ENCODE results near the gene GSTO2. TPM values are rescaled to one million over a fixed set of nuclear protein-coding genes. Genes with fewer than 3 reads are reported as not detected.

GSTO2 gene
- total RNA-seq = 1.8 and 2.2 TPM in 2 replicates

- H3K79me2 ChIP-seq (ENCODE audit: insufficient read depth, low read length) = peaks cover 14% of the 10 kb centered on the region
- no peak for TF ChIP-seq CTCF (IDR thresholded peaks at IDR 0.05; ENCODE audit: extremely low read depth, low read depth, low read length)
- no peaks in the 10 kb centered on the region for H3K9me3 ChIP-seq (ENCODE audit: low read depth, low read length)
- peak within 1 kb of the TSS; percentile 94 for H3K4me2 ChIP-seq (ENCODE audit: insufficient read depth, low read length)
- peaks cover 46% of the 10 kb centered on the region for H3K36me3 ChIP-seq (ENCODE audit: insufficient read depth, low read length)
- DNase-seq (ENCODE audit: insufficient read length, low spot score, missing footprints) = peak; percentile 99
- peak within 1 kb of the TSS; percentile 87 for H3K27ac ChIP-seq (ENCODE audit: low read depth, low read length)
- no peaks in the 10 kb centered on the region for H3K27me3 ChIP-seq (ENCODE audit: insufficient read depth, low read length)
- H2AFZ ChIP-seq (ENCODE audit: low read length) = peak within 1 kb of the TSS; percentile 76
- H3K4me3 ChIP-seq (ENCODE audit: insufficient read depth, low read length) = peak within 1 kb of the TSS; percentile 82
- peaks cover 10% of the 10 kb centered on the region for H4K20me1 ChIP-seq (ENCODE audit: insufficient read depth, low read length)
- peaks cover 25% of the 10 kb centered on the region for H3K4me1 ChIP-seq (ENCODE audit: insufficient read depth, low read length)
Measured at GRCh38 chr10:104268713-104269645, at the start of gene GSTO2. TSS of gene GSTO2 (plus strand) at chr10:104269184. CDS start at chr10:104274916, 5,732 bp downstream.

- Histone ChIP-seq H3K4me3 (ENCODE audit: insufficient read depth, low read length) (no peak overlapping the region), H3K36me3 (ENCODE audit: insufficient read depth, low read length) (no peaks in the 10 kb centered on the region), H4K20me1 (ENCODE audit: insufficient read depth, low read length) (no peaks in the 10 kb centered on the region), H3K9me3 (ENCODE audit: low read depth, low read length) (no peaks in the 10 kb centered on the region), H3K4me2 (ENCODE audit: insufficient read depth, low read length) (no peak overlapping the region), H3K79me2 (ENCODE audit: insufficient read depth, low read length) (no peaks in the 10 kb centered on the region), H3K4me1 (ENCODE audit: insufficient read depth, low read length) (no peaks in the 10 kb centered on the region), H3K27me3 (ENCODE audit: insufficient read depth, low read length) (peaks cover 17% of the 10 kb centered on the region), H2AFZ (ENCODE audit: low read length) (no peak overlapping the region), H3K27ac (ENCODE audit: low read depth, low read length) (no peak overlapping the region)
- DNase-seq (ENCODE audit: insufficient read length, low spot score, missing footprints) = no peak
- TF ChIP-seq CTCF (IDR thresholded peaks at IDR 0.05; ENCODE audit: extremely low read depth, low read depth, low read length) = no peak
Measured at GRCh38 chr10:104220522-104220921, 48.5 kb upstream of the GSTO2 start.

- Histone ChIP-seq H4K20me1 (ENCODE audit: insufficient read depth, low read length) (no peaks in the 10 kb centered on the region), H3K79me2 (ENCODE audit: insufficient read depth, low read length) (no peaks in the 10 kb centered on the region), H3K9me3 (ENCODE audit: low read depth, low read length) (no peaks in the 10 kb centered on the region), H3K4me3 (ENCODE audit: insufficient read depth, low read length) (no peak overlapping the region), H3K4me1 (ENCODE audit: insufficient read depth, low read length) (no peaks in the 10 kb centered on the region), H3K27ac (ENCODE audit: low read depth, low read length) (no peak overlapping the region), H3K4me2 (ENCODE audit: insufficient read depth, low read length) (no peak overlapping the region), H3K36me3 (ENCODE audit: insufficient read depth, low read length) (no peaks in the 10 kb centered on the region), H2AFZ (ENCODE audit: low read length) (no peak overlapping the region), H3K27me3 (ENCODE audit: insufficient read depth, low read length) (peaks cover 17% of the 10 kb centered on the region)
- no peak for DNase-seq (ENCODE audit: insufficient read length, low spot score, missing footprints)
- no peak for TF ChIP-seq CTCF (IDR thresholded peaks at IDR 0.05; ENCODE audit: extremely low read depth, low read depth, low read length)
Measured at GRCh38 chr10:104223304-104223703, 45.7 kb upstream of the GSTO2 start.

- DNase-seq (ENCODE audit: insufficient read length, low spot score, missing footprints) = no peak
- peaks cover 3% of the 10 kb centered on the region for H3K4me1 ChIP-seq (ENCODE audit: insufficient read depth, low read length)
- H3K9me3 ChIP-seq (ENCODE audit: low read depth, low read length) = no peaks in the 10 kb centered on the region
- H3K79me2 ChIP-seq (ENCODE audit: insufficient read depth, low read length) = no peaks in the 10 kb centered on the region
- H3K27ac ChIP-seq (ENCODE audit: low read depth, low read length) = no peak overlapping the region
- no peaks in the 10 kb centered on the region for H4K20me1 ChIP-seq (ENCODE audit: insufficient read depth, low read length)
- no peak overlapping the region for H2AFZ ChIP-seq (ENCODE audit: low read length)
- H3K4me3 ChIP-seq (ENCODE audit: insufficient read depth, low read length) = no peak overlapping the region
- no peaks in the 10 kb centered on the region for H3K27me3 ChIP-seq (ENCODE audit: insufficient read depth, low read length)
- no peak overlapping the region for H3K4me2 ChIP-seq (ENCODE audit: insufficient read depth, low read length)
- no peak for TF ChIP-seq CTCF (IDR thresholded peaks at IDR 0.05; ENCODE audit: extremely low read depth, low read depth, low read length)
- no peaks in the 10 kb centered on the region for H3K36me3 ChIP-seq (ENCODE audit: insufficient read depth, low read length)
Measured at GRCh38 chr10:104230490-104230889, 38.5 kb upstream of the GSTO2 start.

Measured in osteoblast (primary cell).